ENCODE results near the gene AIRE. TPM values are rescaled to one million over a fixed set of nuclear protein-coding genes. Genes with fewer than 3 reads are reported as not detected.
A peak's percentile ranks its signal among the peaks of the same experiment; 100 is the strongest.
"Not testable (repeated sequence)": the region's sequence is repeated elsewhere in the genome, so short reads cannot be mapped to it uniquely, and the experiment has no call there.

The AIRE gene
- polyA plus RNA-seq, 10 donors: 0.05 to 0.19 (median 0.09) TPM; not detected in 1

DNA sequence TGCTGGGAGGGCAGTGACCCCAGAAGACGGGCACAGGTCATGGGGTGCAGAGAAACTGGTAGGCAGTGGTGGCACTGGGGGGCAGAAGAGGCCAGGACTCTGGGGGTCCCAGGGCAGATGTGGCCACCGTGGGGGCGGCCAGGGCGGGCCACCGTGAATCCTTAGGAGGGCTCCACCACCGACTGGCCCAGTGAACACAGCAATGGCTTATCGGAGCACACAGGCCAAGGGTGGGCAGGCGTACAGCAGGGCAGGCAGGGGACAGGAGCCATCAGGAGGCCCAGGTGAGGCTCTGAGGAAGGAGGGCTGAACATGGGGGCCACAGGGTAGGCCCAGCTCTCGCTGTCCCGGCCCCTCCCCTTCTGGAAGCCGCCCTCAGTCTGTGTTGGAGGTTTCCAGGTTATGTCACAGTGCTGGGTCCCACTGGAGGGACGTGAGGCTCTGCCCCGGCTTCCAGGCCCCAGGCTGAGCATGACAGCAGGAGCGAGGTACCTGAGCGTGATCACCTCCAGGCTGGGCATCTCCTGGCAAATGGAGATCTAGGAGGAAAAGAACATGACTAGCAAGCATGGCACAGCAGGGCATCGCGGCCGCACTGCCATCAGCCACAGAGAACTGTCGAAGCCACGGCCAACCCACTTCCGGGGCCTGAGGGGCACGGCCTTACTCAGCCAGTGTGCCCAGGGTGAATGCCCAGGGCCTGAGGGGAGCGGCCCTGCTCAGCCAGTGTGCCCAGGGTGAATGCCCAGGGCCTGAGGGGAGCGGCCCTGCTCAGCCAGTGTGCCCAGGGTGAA is 49.8 kb downstream of the AIRE start:
- DNase-seq: no peak

GRCh38 chr21:44337449-44337848 is 51.8 kb downstream of the AIRE start:
- DNase-seq: peak in 1 of 3 donors; percentile 64

DNA sequence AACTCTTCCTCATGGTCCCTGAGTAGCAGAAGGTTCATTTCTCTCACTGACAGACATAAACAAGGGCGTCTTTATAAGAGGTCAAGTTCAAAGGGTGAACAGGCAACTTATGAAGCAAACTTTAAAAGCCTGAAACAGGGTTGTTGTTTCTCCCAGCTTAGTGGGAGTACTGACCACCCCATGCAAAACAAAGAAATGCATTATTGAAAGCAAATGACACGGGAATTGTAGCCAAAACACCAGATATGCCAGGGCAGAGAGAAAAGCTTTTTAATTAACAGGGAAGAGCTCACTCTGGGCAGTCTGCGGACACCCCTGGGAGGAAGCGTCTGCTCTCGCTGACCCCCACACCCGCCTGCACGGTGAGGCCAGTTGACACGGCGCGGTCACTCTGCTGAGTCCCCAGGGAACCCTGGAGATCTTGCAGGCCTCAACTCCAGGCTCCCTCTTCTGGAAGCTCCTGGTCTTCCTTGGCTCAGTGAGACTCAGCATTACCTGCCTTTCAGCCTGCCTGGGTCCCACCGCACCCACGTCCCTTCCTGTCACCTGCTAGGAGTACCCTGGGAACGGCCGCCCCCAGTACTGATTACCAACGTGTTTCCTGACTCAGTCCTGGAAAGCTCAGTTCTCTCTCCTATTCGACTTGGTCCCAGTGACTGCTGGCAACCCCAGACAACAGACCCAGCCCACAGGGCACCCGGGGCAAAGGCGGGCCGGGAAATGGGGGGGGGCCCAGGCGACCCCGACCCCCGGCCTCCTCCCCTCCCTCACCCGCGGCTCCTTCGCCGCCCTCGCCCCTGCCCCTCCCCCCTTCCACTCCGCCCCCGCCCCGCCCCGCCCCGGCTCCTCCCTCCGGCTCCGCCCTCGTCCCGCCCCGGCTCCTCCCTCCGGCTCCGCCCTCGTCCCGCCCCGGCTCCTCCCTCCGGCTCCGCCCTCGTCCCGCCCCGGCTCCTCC is 52.5 kb downstream of the AIRE start:
- peak; percentile 47 to 87 (median 57) for DNase-seq

DNA sequence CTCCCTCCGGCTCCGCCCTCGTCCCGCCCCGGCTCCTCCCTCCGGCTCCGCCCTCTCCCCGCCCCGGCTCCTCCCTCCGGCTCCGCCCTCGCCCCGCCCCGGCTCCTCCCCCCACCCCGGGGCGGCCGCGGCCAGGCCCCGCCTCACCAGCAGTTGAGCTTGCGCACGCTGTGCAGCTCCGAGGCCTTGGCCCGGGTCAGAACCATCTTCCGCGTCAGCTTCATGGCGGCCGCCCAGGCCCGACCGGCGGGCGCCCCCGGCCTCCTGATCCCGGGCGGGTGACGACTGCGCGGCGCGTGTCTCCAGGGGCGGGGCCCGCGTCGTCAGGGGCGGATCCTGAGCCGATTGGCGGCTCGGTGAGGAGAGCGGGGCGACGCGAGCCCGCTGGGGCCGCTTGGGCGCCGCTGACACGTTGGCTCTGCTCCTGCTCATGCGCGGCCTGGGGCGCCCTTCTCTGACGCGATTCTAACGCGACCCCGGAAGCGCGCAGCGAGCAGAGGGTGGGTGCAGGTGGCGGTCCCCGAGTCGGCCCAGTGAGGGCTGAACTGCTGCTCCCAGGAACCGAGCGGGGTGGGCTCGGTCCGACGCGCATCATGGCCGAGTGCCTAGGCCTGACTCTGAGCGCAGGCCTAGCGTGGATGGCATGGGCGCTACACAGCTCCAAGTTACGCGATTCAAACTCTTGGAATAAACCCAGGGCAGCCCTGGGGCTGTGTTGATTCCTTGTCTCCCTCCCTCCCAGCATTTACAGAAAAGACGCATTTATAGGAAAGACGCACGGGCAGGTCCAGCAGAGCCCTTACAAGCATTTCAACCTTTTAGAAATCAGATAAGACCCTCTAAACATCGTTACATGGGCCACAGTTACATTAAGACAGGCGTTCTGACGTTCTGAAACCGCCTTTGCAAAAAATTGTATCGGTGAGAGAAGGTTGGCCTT is 53.6 kb downstream of the AIRE start, which contains the start of gene CFAP410:
TSS of gene CFAP410 (minus strand) at position 420 of the 940 bp plus-strand sequence. CDS start at position 224, 196 bp downstream.
- peak; percentile 96 to 98 (median 97) for DNase-seq

- not testable (repeated sequence) for DNase-seq
Measured at GRCh38 chr21:44341726-44342458, 56.2 kb downstream of the AIRE start.

DNA sequence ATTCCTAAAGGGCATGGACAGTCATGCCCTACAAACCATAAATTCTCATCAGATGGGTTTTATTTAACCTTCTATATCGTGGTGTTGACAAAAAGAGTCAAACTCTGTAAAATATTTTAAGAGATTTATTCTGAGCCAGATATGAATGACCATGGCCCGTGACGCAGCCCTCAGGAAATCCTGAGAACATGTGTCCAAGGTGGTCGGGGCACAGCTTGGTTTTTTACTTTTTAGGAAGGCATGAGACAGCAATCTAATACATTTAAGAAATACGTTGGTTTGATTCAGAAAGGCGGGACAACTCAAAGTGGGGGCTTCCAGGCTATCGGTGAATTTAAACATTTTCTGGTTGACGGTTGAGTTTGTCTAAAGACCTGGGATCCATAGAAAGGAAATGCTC is 57.3 kb downstream of the AIRE start:
- DNase-seq: not testable (repeated sequence)

DNA sequence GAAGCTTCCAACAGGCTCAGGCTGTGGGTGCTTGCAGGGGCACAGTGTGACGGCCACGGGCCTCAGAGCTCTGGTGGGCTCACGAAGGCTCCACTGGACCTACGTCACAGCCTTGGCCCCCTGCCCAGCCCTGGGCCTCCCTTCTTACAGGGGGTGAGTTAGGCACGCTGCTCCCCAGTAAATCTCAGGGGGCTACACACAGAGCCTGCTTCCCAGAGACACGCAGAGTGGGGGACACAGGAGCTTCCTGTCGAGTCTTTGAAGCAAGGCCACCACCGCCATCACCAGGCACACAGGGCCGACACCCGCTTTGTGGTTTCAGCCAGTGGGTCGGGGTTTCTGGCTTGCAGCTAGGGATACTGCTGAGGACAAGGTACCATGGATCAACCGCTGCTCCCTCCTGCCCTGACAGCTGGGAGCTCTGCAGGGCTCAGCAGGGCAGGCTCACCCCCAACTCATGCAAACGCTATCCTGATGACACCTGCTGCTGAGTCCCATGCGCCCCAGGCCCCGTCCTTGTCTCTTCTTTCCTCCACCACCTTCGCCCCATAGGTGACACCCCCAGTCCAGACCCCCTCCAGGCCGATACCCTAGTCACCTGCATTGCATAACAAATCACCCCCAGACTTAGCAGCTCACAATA is 59.0 kb downstream of the AIRE start:
- no peak for DNase-seq

DNA sequence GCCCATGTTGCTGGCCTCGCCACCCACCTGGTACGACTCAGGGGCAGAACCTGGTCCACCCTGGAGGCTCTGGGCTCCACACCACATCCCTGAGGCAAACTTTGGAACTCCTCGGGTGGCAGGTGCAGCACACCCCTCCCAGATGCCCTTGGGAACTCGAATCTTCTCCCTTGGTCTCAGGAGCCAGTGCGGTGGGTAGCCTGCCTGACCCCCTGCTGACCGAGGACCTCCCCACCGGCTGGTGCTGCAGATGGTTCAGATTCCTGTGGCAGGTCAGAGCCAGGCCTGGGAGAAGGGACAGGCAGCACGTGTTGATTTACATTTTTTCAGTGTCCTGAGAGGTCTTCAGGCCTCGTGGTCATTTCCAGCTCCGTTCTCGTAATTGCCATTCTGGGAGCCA is 59.8 kb downstream of the AIRE start:
- no peak for DNase-seq

DNA sequence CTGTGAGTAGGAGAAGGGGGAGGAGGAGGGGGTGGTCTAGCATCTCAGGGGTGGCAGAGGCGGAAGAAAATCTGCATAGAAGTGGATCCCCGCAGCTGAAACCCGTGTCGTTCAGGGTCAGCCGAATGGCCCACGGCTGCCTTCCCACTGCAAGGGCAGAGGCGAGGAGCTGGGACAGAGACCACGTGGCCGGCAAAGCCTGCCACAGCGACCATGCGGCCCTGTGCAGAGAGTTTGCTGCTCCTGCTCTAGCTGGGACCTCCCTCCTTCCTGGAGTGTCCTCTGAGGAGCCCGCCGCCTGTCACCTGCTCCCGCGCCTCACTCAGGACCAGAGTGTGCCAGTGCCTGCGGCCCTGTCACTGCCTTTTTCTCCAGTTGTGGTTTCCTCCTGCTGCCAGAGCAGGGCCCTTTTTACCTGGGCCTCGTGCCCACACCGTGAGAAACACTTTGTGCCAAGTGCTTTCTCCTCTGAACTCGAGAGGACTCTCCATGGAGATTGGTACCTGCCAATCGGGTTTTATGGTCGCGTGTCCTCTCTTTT is 62.3 kb downstream of the AIRE start:
- DNase-seq: no peak

Other genes with a start within 250 kb of the AIRE start
- gene PWP2, start 178.5 kb upstream of the AIRE start, polyA plus RNA-seq (ENCODE audit: insufficient read length in 10 of 10): 10 to 100 TPM in 1 of 10 donors, 1 to 10 TPM in 8, under 1 TPM in 1; 0.16 to 10.6 (median 5.5) TPM
- 10 to 100 TPM; 16.6 to 52.6 (median 33.9) TPM for gene GATD3, start 152.2 kb upstream of the AIRE start, polyA plus RNA-seq (ENCODE audit: insufficient read length in 10 of 10)
- gene ICOSLG, start 44.9 kb upstream of the AIRE start, polyA plus RNA-seq (ENCODE audit: insufficient read length in 10 of 10): 10 to 100 TPM in 1 of 10 donors, 1 to 10 TPM in 9; 5.4 to 11.4 (median 6.9) TPM
- not detected for gene DNMT3L, start 24.0 kb upstream of the AIRE start, polyA plus RNA-seq (ENCODE audit: insufficient read length in 10 of 10)
- gene PFKL, start 14.2 kb downstream of the AIRE start, polyA plus RNA-seq (ENCODE audit: insufficient read length in 10 of 10): 10 to 100 TPM; 44.5 to 77.0 (median 57.1) TPM
- gene CFAP410, start 53.5 kb downstream of the AIRE start, polyA plus RNA-seq (ENCODE audit: insufficient read length in 10 of 10): 10 to 100 TPM; 10.5 to 20.6 (median 15.3) TPM
- 1 to 10 TPM in 8 of 10 donors, under 1 TPM in 2; 0.74 to 2.4 (median 1.7) TPM for gene TRPM2, start 67.7 kb downstream of the AIRE start, polyA plus RNA-seq (ENCODE audit: insufficient read length in 10 of 10)
- gene LRRC3, start 169.6 kb downstream of the AIRE start, polyA plus RNA-seq (ENCODE audit: insufficient read length in 10 of 10): 1 to 10 TPM; 2.0 to 4.3 (median 2.6) TPM

All from muscle of back (tissue), 11 donors.